H9 (cell line): ENCODE measurements around the gene VIPR2. TPM values are rescaled to one million over a fixed set of nuclear protein-coding genes. Genes with fewer than 3 reads are reported as not detected.

Experiments
- DNase-seq: peaks from one replicate; pipeline ENCODE4 v3.0.0-alpha.2; 2017
- H2AFZ ChIP-seq: one replicate; pipeline ENCODE4 v1.6.1; 2013; ENCODE audit warnings: mild to moderate bottlenecking, low read length, control low read depth, moderate library complexity
- H2AK5ac ChIP-seq: 2 replicates; pipeline ENCODE4 v1.6.1; 2013; ENCODE audit warnings: low read length, control low read depth, mixed read lengths; ENCODE audit not compliant: insufficient read length
- H2BK120ac ChIP-seq: one replicate; pipeline ENCODE4 v1.6.1; 2013; ENCODE audit warnings: low read depth, mild to moderate bottlenecking, low read length, control low read depth, inconsistent platforms; ENCODE audit not compliant: poor library complexity, severe bottlenecking
- H2BK12ac ChIP-seq: 2 replicates; pipeline ENCODE4 v1.6.1; 2013; ENCODE audit warnings: low read length, control low read depth, mixed read lengths, low read depth; ENCODE audit not compliant: insufficient read length
- H2BK15ac ChIP-seq: 2 replicates; pipeline ENCODE4 v1.6.1; 2013; ENCODE audit warnings: low read depth, low read length, control low read depth
- H2BK20ac ChIP-seq: one replicate; pipeline ENCODE4 v1.6.1; 2013; ENCODE audit warnings: low read depth, mild to moderate bottlenecking, low read length, control low read depth, inconsistent platforms; ENCODE audit not compliant: poor library complexity, severe bottlenecking
- H2BK5ac ChIP-seq: 2 replicates; pipeline ENCODE4 v1.6.1; 2013; ENCODE audit warnings: low read length, control low read depth, mixed read lengths; ENCODE audit not compliant: insufficient read length
- H3K14ac ChIP-seq: 2 replicates; pipeline ENCODE4 v1.6.1; 2013; ENCODE audit warnings: low read length, control low read depth; ENCODE audit not compliant: insufficient read depth
- H3K18ac ChIP-seq: 2 replicates; pipeline ENCODE4 v1.6.1; 2013; ENCODE audit warnings: low read depth, mild to moderate bottlenecking, mixed read lengths, low read length, control low read depth; ENCODE audit not compliant: insufficient read length
- H3K23ac ChIP-seq: 2 replicates; pipeline ENCODE4 v1.6.1; 2013; ENCODE audit warnings: low read length, control low read depth, mixed read lengths, low read depth; ENCODE audit not compliant: insufficient read length
- H3K23me2 ChIP-seq: 2 replicates; pipeline ENCODE4 v1.6.1; 2013; ENCODE audit warnings: low read depth, mild to moderate bottlenecking, mixed read lengths, low read length, control low read depth; ENCODE audit not compliant: insufficient read length, poor library complexity, severe bottlenecking
- H3K27ac ChIP-seq: 2 replicates; pipeline ENCODE4 v1.5.1; 2013; ENCODE audit warnings: low read length, control low read depth, mixed read lengths, low read depth; ENCODE audit not compliant: insufficient read length
- H3K27me3 ChIP-seq: 2 replicates; pipeline ENCODE4 v1.6.1; 2013; ENCODE audit warnings: low read length, control low read depth, inconsistent platforms; ENCODE audit not compliant: insufficient read depth
- H3K4ac ChIP-seq: 2 replicates; pipeline ENCODE4 v1.6.1; 2013; ENCODE audit warnings: low read depth, mild to moderate bottlenecking, control low read depth, inconsistent platforms, low read length, moderate library complexity
- H3K4me1 ChIP-seq: 2 replicates; pipeline ENCODE4 v1.6.1; 2013; ENCODE audit warnings: low read length, control low read depth, inconsistent platforms; ENCODE audit not compliant: insufficient read depth
- H3K4me2 ChIP-seq: 2 replicates; pipeline ENCODE4 v1.6.1; 2013; ENCODE audit warnings: low read length, control low read depth, mixed read lengths; ENCODE audit not compliant: insufficient read length, insufficient read depth
- H3K56ac ChIP-seq: 2 replicates; pipeline ENCODE4 v1.6.1; 2013; ENCODE audit warnings: low read depth, mild to moderate bottlenecking, mixed read lengths, low read length, control low read depth; ENCODE audit not compliant: insufficient read length
- H3K79me1 ChIP-seq: 2 replicates; pipeline ENCODE4 v1.6.1; 2013; ENCODE audit warnings: low read depth, mild to moderate bottlenecking, moderate library complexity, low read length, control low read depth, inconsistent platforms; ENCODE audit not compliant: insufficient read depth, poor library complexity, severe bottlenecking
- H3K79me2 ChIP-seq: 2 replicates; pipeline ENCODE4 v1.6.1; 2013; ENCODE audit warnings: low read length, control low read depth, inconsistent platforms; ENCODE audit not compliant: insufficient read depth
- H3K9ac ChIP-seq: 2 replicates; pipeline ENCODE4 v1.6.1; 2013; ENCODE audit warnings: low read length, control low read depth, mixed read lengths; ENCODE audit not compliant: insufficient read length; ENCODE audit errors: extremely low read depth
- H3K9me3 ChIP-seq: one replicate; pipeline ENCODE4 v1.6.1; 2013; ENCODE audit warnings: low read depth, low read length, inconsistent platforms; ENCODE audit not compliant: control insufficient read depth
- H3T11ph ChIP-seq: one replicate; pipeline ENCODE4 v1.6.1; 2013; ENCODE audit warnings: mild to moderate bottlenecking, low read length, control low read depth, inconsistent platforms
- H4K20me1 ChIP-seq: one replicate; pipeline ENCODE4 v1.6.1; 2013; ENCODE audit not compliant: control insufficient read depth, insufficient read length, insufficient read depth
- H4K5ac ChIP-seq: 2 replicates; pipeline ENCODE4 v1.6.1; 2013; ENCODE audit warnings: low read depth, mild to moderate bottlenecking, mixed read lengths, low read length, control low read depth; ENCODE audit not compliant: insufficient read length
- H4K8ac ChIP-seq: replicated peaks from 2 replicates; pipeline ENCODE4 v1.6.1; 2013; ENCODE audit warnings: low read length, control low read depth, mixed read lengths, low read depth; ENCODE audit not compliant: insufficient read length
- H4K91ac ChIP-seq: 2 replicates; pipeline ENCODE4 v1.6.1; 2013; ENCODE audit warnings: low read depth, mild to moderate bottlenecking, moderate library complexity, mixed read lengths, low read length, control low read depth; ENCODE audit not compliant: insufficient read length
- H3K27ac Mint-ChIP-seq, 3 experiments: 2 replicates in 2 of 3; 3 replicates in 1 of 3; pipeline ENCODE4 v1.8.0; 2020 to 2021; ENCODE audit warnings: mixed read lengths in 3 of 3, mild to moderate bottlenecking in 1 of 3, moderate library complexity in 1 of 3
- H3K27me3 Mint-ChIP-seq: 2 replicates; pipeline ENCODE4 v1.8.0; 2021; ENCODE audit warnings: low read depth, mild to moderate bottlenecking, moderate library complexity, mixed read lengths
- H3K36me3 Mint-ChIP-seq, 3 experiments: 2 replicates in 2 of 3; 3 replicates in 1 of 3; pipeline ENCODE4 v1.8.0; 2020 to 2021; ENCODE audit warnings: low read depth in 3 of 3, mixed read lengths in 3 of 3; ENCODE audit not compliant: insufficient read depth in 1 of 3
- H3K4me1 Mint-ChIP-seq, 2 experiments: 2 replicates each; pipeline ENCODE4 v1.8.0; 2020; ENCODE audit warnings: mixed read lengths in 2 of 2
- H3K4me3 Mint-ChIP-seq, 2 experiments: 2 replicates in 1 of 2; 3 replicates in 1 of 2; pipeline ENCODE4 v1.8.0; 2020 to 2021; ENCODE audit warnings: mild to moderate bottlenecking in 2 of 2, mixed read lengths in 2 of 2, moderate library complexity in 1 of 2
- H3K9me3 Mint-ChIP-seq, 2 experiments: 2 replicates in 1 of 2; 3 replicates in 1 of 2; pipeline ENCODE4 v1.8.0; 2020; ENCODE audit warnings: mild to moderate bottlenecking in 2 of 2, mixed read lengths in 2 of 2, moderate library complexity in 1 of 2
- WGBS: extraction: QIAGEN DNeasy Blood & Tissue Kit; methylation state at CpG from one replicate; pipeline ENCODE4 v1.1.7; 2013; ENCODE audit warnings: missing lambda C conversion rate, low lambda C conversion rate, mixed read lengths; ENCODE audit not compliant: insufficient read length; ENCODE audit errors: extremely low coverage; 5-methylcytosine and 5-hydroxymethylcytosine counted together
- total RNA-seq: library from RNA; stranded (reverse); gene quantifications from 2 replicates; pipeline ENCODE4 v1.2.1, GENCODE V29; 2021
- TF ChIP-seq, protein P1 (sequence below): fragments of 200-600 bp; sonication (generic); conservative IDR thresholded peaks from 3 replicates; pipeline ENCODE4 v1.8.0; 2021; ENCODE audit warnings: antibody characterized with exemption, mild to moderate bottlenecking

The VIPR2 gene
- total RNA-seq, 1 experiment from 2014 or later: 1.6 TPM

DNA sequence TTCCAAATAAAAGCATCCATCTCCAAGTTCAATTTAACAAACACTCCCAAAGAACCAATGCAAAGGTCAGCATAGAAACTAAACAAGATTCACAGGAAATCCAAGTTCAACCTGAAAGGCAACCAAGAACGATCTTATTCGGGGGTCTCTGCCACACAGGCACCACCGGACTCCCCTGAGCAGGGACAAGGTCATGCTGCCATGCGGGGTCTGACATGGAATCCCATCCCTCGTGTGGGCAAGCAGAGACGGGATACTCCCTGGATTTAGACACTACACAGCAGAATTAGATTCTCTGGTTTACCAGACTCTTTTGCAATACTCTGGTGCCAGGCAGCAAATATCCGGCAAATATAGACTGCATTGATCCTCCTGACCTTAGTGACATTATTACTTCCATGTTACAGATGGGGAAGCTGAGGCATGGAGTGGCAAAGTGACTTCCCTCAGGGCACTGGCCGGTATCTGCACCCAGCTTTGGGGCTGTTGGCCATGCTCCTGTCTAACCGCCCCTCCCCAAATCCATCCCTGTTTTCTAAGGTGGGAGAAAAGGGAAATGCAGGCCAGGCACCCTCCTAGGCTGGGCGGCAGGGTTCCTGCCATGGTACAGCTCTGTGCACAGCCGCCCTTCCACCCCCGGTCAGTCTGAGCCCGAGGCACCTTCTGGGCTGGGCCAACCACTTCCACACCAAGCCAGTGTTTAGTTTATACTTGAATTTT, 111.8 kb downstream of the VIPR2 start:
- H2AK5ac ChIP-seq: no peak overlapping the region
- H2BK20ac ChIP-seq: no peak overlapping the region
- H4K5ac ChIP-seq: no peak overlapping the region
- no peaks in the 10 kb centered on the region for H3K79me2 ChIP-seq
- no peak overlapping the region for H4K91ac ChIP-seq
- no peak overlapping the region for H3K4ac ChIP-seq
- H3K9me3 ChIP-seq: no peaks in the 10 kb centered on the region
- no peak overlapping the region for H2BK120ac ChIP-seq
- Mint-ChIP-seq H3K36me3 (peaks cover 0 to 4% (median 0%) of the 10 kb centered on the region in 3 experiments; a peak in 2 of 7 replicates), H3K4me3 (peak overlapping the region in 1 of 2 experiments; percentile 44; a peak in 1 of 5 replicates), H3K4me1 (peaks cover 12 to 37% of the 10 kb centered on the region in 2 experiments), H3K27me3 (peaks cover 25% of the 10 kb centered on the region), H3K27ac (no peak overlapping the region), H3K9me3 (no peaks in the 10 kb centered on the region; a peak in 1 of 5 replicates)
- no peak overlapping the region for H4K8ac ChIP-seq
- H3K18ac ChIP-seq: no peak overlapping the region
- TF ChIP-seq, protein P1, sequence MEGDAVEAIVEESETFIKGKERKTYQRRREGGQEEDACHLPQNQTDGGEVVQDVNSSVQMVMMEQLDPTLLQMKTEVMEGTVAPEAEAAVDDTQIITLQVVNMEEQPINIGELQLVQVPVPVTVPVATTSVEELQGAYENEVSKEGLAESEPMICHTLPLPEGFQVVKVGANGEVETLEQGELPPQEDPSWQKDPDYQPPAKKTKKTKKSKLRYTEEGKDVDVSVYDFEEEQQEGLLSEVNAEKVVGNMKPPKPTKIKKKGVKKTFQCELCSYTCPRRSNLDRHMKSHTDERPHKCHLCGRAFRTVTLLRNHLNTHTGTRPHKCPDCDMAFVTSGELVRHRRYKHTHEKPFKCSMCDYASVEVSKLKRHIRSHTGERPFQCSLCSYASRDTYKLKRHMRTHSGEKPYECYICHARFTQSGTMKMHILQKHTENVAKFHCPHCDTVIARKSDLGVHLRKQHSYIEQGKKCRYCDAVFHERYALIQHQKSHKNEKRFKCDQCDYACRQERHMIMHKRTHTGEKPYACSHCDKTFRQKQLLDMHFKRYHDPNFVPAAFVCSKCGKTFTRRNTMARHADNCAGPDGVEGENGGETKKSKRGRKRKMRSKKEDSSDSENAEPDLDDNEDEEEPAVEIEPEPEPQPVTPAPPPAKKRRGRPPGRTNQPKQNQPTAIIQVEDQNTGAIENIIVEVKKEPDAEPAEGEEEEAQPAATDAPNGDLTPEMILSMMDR: no peak
- H2BK12ac ChIP-seq: no peak overlapping the region
- H3K27ac ChIP-seq: no peak overlapping the region
- no peak overlapping the region for H3K23ac ChIP-seq
- no peak overlapping the region for H2BK15ac ChIP-seq
- peaks cover 5% of the 10 kb centered on the region for H3K23me2 ChIP-seq
- no peak overlapping the region for H3T11ph ChIP-seq
- H2BK5ac ChIP-seq: no peak overlapping the region
- H2AFZ ChIP-seq: no peak overlapping the region
- no peak for DNase-seq
- WGBS: no CpG with 5 or more reads among the region's 13 CpGs
- H3K4me2 ChIP-seq: no peak overlapping the region
- no peaks in the 10 kb centered on the region for H3K4me1 ChIP-seq
- no peaks in the 10 kb centered on the region for H3K79me1 ChIP-seq
- H3K14ac ChIP-seq: no peak overlapping the region
- no peak overlapping the region for H3K56ac ChIP-seq
- H3K27me3 ChIP-seq: no peaks in the 10 kb centered on the region
- no peaks in the 10 kb centered on the region for H4K20me1 ChIP-seq
- no peak overlapping the region for H3K9ac ChIP-seq
